GM12874 (cell line): ENCODE data around the gene PARD3B.

Experiments used
- CTCF ChIP-seq: IDR thresholded peaks from 2 replicates; pipeline ENCODE4 v1.5.1; 2011; ENCODE audit warnings: low read depth, mild to moderate bottlenecking, control low read depth, low read length, moderate library complexity; ENCODE audit not compliant: insufficient read depth

PARD3B gene

GRCh38 chr2:205055251-205055650, 510.0 kb downstream of the PARD3B start:
- TF ChIP-seq CTCF: no peak

- no peak for TF ChIP-seq CTCF
These were observed 510.9 kb downstream of the PARD3B start for GRCh38 chr2:205056151-205056561.

GRCh38 chr2:205058409-205058808, 513.1 kb downstream of the PARD3B start:
- no peak for TF ChIP-seq CTCF

GRCh38 chr2:205060269-205060668, 515.0 kb downstream of the PARD3B start:
- TF ChIP-seq CTCF: no peak

- TF ChIP-seq CTCF: no peak
These were observed 520.8 kb downstream of the PARD3B start for GRCh38 chr2:205066081-205066480.

- TF ChIP-seq CTCF: no peak
These were observed 524.7 kb downstream of the PARD3B start for GRCh38 chr2:205069928-205070327.

- TF ChIP-seq CTCF: no peak
These were observed 525.6 kb downstream of the PARD3B start for GRCh38 chr2:205070889-205071288.
